HEK293 (cell line): ENCODE data around the gene NKPD1.
A peak's percentile ranks its signal among the peaks of the same experiment; 100 is the strongest.

Experiments used
- CTCF ChIA-PET: fragments of 350-600 bp; formaldehyde crosslinking; extraction: SDS; loops from one replicate; lab custom pipeline; 2021; ENCODE audit warnings: antibody characterized with exemption; lab: Yijun Ruan, JAX
- POLR2A ChIA-PET: fragments of 300-600 bp; formaldehyde crosslinking; extraction: SDS; loops from one replicate; lab custom pipeline; 2020; ENCODE audit warnings: antibody characterized with exemption, inconsistent platforms; lab: Yijun Ruan, JAX
- H3K27ac ChIP-seq: fragments of 200-500 bp; sonication (Bioruptor generic); 2 replicates; pipeline ENCODE4 v1.5.1; 2014; ENCODE audit warnings: low read depth, low read length, control low read depth, inconsistent platforms; ENCODE audit errors: extremely low read depth
- H3K36me3 ChIP-seq, 2 experiments: fragments of 200-500 bp in 1 of 2; sonication (Bioruptor generic) in 1 of 2; 1 replicate in 1 of 2; 2 replicates in 1 of 2; pipeline ENCODE4 v1.5.1; 2014 to 2017; ENCODE audit warnings: inconsistent platforms in 2 of 2, low read length in 2 of 2; ENCODE audit not compliant: control insufficient read depth in 2 of 2, insufficient read depth in 1 of 2
- H3K4me1 ChIP-seq: fragments of 200-500 bp; sonication (Bioruptor generic); 2 replicates; pipeline ENCODE4 v1.5.1; 2014; ENCODE audit warnings: mild to moderate bottlenecking, low read length, inconsistent platforms; ENCODE audit not compliant: control insufficient read depth, insufficient read depth
- H3K4me3 ChIP-seq: 2 replicates; pipeline ENCODE4 v1.5.1; 2011; ENCODE audit warnings: low read depth, mild to moderate bottlenecking, control low read depth, low read length, moderate library complexity
- H3K9me3 ChIP-seq: fragments of 200-500 bp; sonication (Bioruptor generic); 2 replicates; pipeline ENCODE4 v1.5.1; 2014; ENCODE audit warnings: low read depth, low read length, inconsistent platforms; ENCODE audit not compliant: control insufficient read depth, insufficient read depth
- BCL11B ChIP-seq: fragments of 450-650 bp; formaldehyde crosslinking; IDR thresholded peaks from 2 replicates; pipeline ENCODE4 v1.5.1; 2016; ENCODE audit warnings: low read depth, missing biosample characterization, missing genetic modification characterization
- EGR2 ChIP-seq: fragments of 450-650 bp; formaldehyde crosslinking; IDR thresholded peaks from 2 replicates; pipeline ENCODE4 v1.5.1; 2016; ENCODE audit warnings: low read depth, missing biosample characterization, missing genetic modification characterization
- ELK4 ChIP-seq: IDR thresholded peaks from 2 replicates; pipeline ENCODE4 v1.6.1; 2011; ENCODE audit warnings: mild to moderate bottlenecking, low read depth, low read length, borderline replicate concordance
- KLF1 ChIP-seq: fragments of 450-650 bp; formaldehyde crosslinking; IDR thresholded peaks from 2 replicates; pipeline ENCODE4 v1.5.1; 2016; ENCODE audit warnings: missing biosample characterization, missing genetic modification characterization
- KLF7 ChIP-seq: fragments of 450-650 bp; formaldehyde crosslinking; IDR thresholded peaks from 2 replicates; pipeline ENCODE4 v1.5.1; 2016; ENCODE audit warnings: missing biosample characterization, missing genetic modification characterization, borderline replicate concordance
- SCRT2 ChIP-seq: fragments of 450-650 bp; formaldehyde crosslinking; IDR thresholded peaks from 2 replicates; pipeline ENCODE4 v1.5.1; 2016; ENCODE audit warnings: missing biosample characterization, missing genetic modification characterization
- ZBTB49 ChIP-seq: fragments of 450-650 bp; formaldehyde crosslinking; IDR thresholded peaks from 2 replicates; pipeline ENCODE4 v1.5.1; 2016; ENCODE audit warnings: missing biosample characterization, missing genetic modification characterization, low read depth
- ZFHX2 ChIP-seq: fragments of 450-650 bp; formaldehyde crosslinking; conservative IDR thresholded peaks from 2 replicates; pipeline ENCODE4 v1.5.1; 2016; ENCODE audit warnings: missing biosample characterization, missing genetic modification characterization
- ZNF169 ChIP-seq: fragments of 450-650 bp; formaldehyde crosslinking; IDR thresholded peaks from 2 replicates; pipeline ENCODE4 v1.5.1; 2016; ENCODE audit warnings: missing biosample characterization, missing genetic modification characterization
- ZNF2 ChIP-seq: fragments of 450-650 bp; formaldehyde crosslinking; IDR thresholded peaks from 2 replicates; pipeline ENCODE4 v1.5.1; 2016; ENCODE audit warnings: missing biosample characterization, missing genetic modification characterization
- ZNF514 ChIP-seq: fragments of 450-650 bp; formaldehyde crosslinking; IDR thresholded peaks from 2 replicates; pipeline ENCODE4 v1.5.1; 2016; ENCODE audit warnings: missing biosample characterization, missing genetic modification characterization
- ZNF521 ChIP-seq: fragments of 450-650 bp; formaldehyde crosslinking; IDR thresholded peaks from 2 replicates; pipeline ENCODE4 v1.5.1; 2017; ENCODE audit warnings: missing biosample characterization, mild to moderate bottlenecking, missing genetic modification characterization
- ZNF558 ChIP-seq: fragments of 450-650 bp; formaldehyde crosslinking; IDR thresholded peaks from 2 replicates; pipeline ENCODE4 v1.5.1; 2016; ENCODE audit warnings: missing biosample characterization, missing genetic modification characterization
- ZNF776 ChIP-seq: fragments of 450-650 bp; formaldehyde crosslinking; IDR thresholded peaks from 2 replicates; pipeline ENCODE4 v1.5.0; 2017; ENCODE audit warnings: missing biosample characterization, missing genetic modification characterization, borderline replicate concordance
- ZSCAN23 ChIP-seq: fragments of 450-650 bp; formaldehyde crosslinking; IDR thresholded peaks from 2 replicates; pipeline ENCODE4 v1.5.1; 2016; ENCODE audit warnings: missing biosample characterization, missing genetic modification characterization
- TF ChIP-seq, protein P1 (sequence below): fragments of 450-650 bp; formaldehyde crosslinking; IDR thresholded peaks from 2 replicates; pipeline ENCODE4 v1.5.1; 2017; ENCODE audit warnings: missing biosample characterization, mild to moderate bottlenecking, missing genetic modification characterization, moderate library complexity
- TF ChIP-seq, protein P2 (sequence below): fragments of 450-650 bp; formaldehyde crosslinking; IDR thresholded peaks from 2 replicates; pipeline ENCODE4 v1.5.1; 2016; ENCODE audit warnings: missing biosample characterization, missing genetic modification characterization, borderline replicate concordance

The NKPD1 gene

GRCh38 chr19:45114116-45114515 lies 46.7 kb downstream of the NKPD1 start (continued):
- TF ChIP-seq, protein P1, sequence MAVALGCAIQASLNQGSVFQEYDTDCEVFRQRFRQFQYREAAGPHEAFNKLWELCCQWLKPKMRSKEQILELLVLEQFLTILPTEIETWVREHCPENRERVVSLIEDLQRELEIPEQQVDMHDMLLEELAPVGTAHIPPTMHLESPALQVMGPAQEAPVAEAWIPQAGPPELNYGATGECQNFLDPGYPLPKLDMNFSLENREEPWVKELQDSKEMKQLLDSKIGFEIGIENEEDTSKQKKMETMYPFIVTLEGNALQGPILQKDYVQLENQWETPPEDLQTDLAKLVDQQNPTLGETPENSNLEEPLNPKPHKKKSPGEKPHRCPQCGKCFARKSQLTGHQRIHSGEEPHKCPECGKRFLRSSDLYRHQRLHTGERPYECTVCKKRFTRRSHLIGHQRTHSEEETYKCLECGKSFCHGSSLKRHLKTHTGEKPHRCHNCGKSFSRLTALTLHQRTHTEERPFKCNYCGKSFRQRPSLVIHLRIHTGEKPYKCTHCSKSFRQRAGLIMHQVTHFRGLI (tag by site-specific recombination) = no peak
- TF ChIP-seq ELK4 (no peak), ZFHX2 (tag by site-specific recombination) (no peak), ZNF2 (tag by site-specific recombination) (no peak)
- TF ChIP-seq, all 188 proteins: peak for 0

DNA sequence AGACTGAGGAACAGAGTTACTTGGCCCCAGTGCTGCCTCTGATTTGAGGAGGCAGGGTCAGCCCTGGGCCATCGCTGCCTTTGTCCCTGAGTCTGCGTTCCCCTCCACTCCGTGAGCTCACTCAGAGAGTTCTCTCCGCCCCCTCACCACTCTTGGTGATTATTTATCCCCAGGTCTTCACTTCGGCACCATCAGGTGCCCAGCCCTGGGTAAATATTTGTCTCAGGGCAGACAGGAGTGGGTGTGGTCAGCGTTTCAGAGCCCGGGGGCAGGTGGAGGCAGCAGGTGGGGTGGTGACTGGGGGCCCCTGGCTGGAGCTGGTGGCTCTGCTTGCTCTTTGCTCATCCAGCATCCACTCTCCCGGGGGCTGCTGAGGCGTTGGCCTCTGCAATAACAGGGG lies 47.2 kb downstream of the NKPD1 start:
- Histone ChIP-seq H3K27ac (no peak overlapping the region), H3K9me3 (no peaks in the 10 kb centered on the region), H3K36me3 (no peaks in the 10 kb centered on the region; a peak in 1 of 3 replicates), H3K4me1 (peaks cover 26% of the 10 kb centered on the region), H3K4me3 (no peak overlapping the region)
- CTCF ChIA-PET = interaction anchor here (0.7 to 3.8 kb wide), 6 partner anchors 10 to 166 kb away, joined by 3 to 14 read pairs (median 4); no protein-coding TSS in a partner anchor
- POLR2A ChIA-PET = interaction anchor here (1.3 kb wide), 1 partner anchor 10 kb away, joined by 4 read pairs; no protein-coding TSS in a partner anchor
- peak; percentile 62 for TF ChIP-seq ZFHX2 (tag by site-specific recombination)
- TF ChIP-seq KLF1 (tag by site-specific recombination) = peak; percentile 77
- TF ChIP-seq BCL11B (tag by site-specific recombination) = no peak
- TF ChIP-seq ZNF521 (tag by site-specific recombination) = no peak
- peak; percentile 64 for TF ChIP-seq EGR2 (tag by site-specific recombination)
- no peak for TF ChIP-seq ZNF514
- TF ChIP-seq SCRT2 (tag by site-specific recombination) = no peak
- TF ChIP-seq, all 188 proteins: peak for 3

- Histone ChIP-seq H3K27ac (no peak overlapping the region), H3K9me3 (no peaks in the 10 kb centered on the region), H3K4me1 (peaks cover 17% of the 10 kb centered on the region), H3K36me3 (no peaks in the 10 kb centered on the region; a peak in 1 of 3 replicates), H3K4me3 (no peak overlapping the region)
- ChIA-PET CTCF (interaction anchor here (0.5 to 3.8 kb wide), 8 partner anchors 9 to 1510 kb away, joined by 3 to 14 read pairs (median 3); no protein-coding TSS in a partner anchor), POLR2A (interaction anchor here (0.6 to 1.4 kb wide), 2 partner anchors 20 to 777 kb away, joined by 3 to 5 read pairs; partner anchors contain the start of gene PPP1R37)
- TF ChIP-seq ZNF558 (tag by site-specific recombination) (no peak), ZNF169 (tag by site-specific recombination) (no peak), ZSCAN23 (tag by site-specific recombination) (no peak), ZBTB49 (tag by site-specific recombination) (no peak), ZNF776 (no peak), KLF7 (tag by site-specific recombination) (no peak)
- TF ChIP-seq, protein P2, sequence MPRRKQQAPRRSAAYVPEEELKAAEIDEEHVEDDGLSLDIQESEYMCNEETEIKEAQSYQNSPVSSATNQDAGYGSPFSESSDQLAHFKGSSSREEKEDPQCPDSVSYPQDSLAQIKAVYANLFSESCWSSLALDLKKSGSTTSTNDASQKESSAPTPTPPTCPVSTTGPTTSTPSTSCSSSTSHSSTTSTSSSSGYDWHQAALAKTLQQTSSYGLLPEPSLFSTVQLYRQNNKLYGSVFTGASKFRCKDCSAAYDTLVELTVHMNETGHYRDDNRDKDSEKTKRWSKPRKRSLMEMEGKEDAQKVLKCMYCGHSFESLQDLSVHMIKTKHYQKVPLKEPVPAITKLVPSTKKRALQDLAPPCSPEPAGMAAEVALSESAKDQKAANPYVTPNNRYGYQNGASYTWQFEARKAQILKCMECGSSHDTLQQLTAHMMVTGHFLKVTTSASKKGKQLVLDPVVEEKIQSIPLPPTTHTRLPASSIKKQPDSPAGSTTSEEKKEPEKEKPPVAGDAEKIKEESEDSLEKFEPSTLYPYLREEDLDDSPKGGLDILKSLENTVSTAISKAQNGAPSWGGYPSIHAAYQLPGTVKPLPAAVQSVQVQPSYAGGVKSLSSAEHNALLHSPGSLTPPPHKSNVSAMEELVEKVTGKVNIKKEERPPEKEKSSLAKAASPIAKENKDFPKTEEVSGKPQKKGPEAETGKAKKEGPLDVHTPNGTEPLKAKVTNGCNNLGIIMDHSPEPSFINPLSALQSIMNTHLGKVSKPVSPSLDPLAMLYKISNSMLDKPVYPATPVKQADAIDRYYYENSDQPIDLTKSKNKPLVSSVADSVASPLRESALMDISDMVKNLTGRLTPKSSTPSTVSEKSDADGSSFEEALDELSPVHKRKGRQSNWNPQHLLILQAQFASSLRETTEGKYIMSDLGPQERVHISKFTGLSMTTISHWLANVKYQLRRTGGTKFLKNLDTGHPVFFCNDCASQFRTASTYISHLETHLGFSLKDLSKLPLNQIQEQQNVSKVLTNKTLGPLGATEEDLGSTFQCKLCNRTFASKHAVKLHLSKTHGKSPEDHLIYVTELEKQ (tag by site-specific recombination) = no peak
These were observed 48.5 kb downstream of the NKPD1 start for GRCh38 chr19:45112111-45112827.
